ENCODE measurements around the gene SHISAL1. TPM values are rescaled to one million over a fixed set of nuclear protein-coding genes. Genes with fewer than 3 reads are reported as not detected.

The SHISAL1 gene
- total RNA-seq, 4 donors from 2014 or later: 0.17 to 0.89 (median 0.22) TPM

DNA sequence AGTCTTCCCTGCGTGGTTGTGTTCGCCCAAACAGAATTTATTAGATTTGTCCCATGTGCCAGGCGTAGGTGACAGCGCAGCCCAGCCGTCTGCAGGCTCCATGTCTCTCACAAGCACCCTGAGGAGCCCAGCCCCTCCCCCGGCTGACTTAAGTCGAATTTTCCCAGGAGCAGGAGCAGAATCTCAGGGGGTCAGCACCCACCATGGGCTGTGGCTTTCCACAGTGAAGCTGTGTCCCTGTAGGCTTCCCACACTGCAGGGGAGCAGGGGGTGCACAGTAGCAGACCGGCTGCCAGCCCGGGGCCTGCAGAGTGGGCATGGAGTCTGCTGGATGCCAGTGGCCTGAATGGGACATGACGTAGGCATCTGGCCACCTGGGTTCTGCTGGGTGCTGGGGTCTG, 116.0 kb downstream of the SHISAL1 start:
- no peak for DNase-seq (ENCODE audit: low spot score in 2 of 2)
- no peaks in the 10 kb centered on the region for H3K4me1 ChIP-seq
- 69% methylated on average over 9 of the region's 10 CpGs for WGBS
- no peaks in the 10 kb centered on the region for H3K9me3 ChIP-seq
- TF ChIP-seq, protein P1, sequence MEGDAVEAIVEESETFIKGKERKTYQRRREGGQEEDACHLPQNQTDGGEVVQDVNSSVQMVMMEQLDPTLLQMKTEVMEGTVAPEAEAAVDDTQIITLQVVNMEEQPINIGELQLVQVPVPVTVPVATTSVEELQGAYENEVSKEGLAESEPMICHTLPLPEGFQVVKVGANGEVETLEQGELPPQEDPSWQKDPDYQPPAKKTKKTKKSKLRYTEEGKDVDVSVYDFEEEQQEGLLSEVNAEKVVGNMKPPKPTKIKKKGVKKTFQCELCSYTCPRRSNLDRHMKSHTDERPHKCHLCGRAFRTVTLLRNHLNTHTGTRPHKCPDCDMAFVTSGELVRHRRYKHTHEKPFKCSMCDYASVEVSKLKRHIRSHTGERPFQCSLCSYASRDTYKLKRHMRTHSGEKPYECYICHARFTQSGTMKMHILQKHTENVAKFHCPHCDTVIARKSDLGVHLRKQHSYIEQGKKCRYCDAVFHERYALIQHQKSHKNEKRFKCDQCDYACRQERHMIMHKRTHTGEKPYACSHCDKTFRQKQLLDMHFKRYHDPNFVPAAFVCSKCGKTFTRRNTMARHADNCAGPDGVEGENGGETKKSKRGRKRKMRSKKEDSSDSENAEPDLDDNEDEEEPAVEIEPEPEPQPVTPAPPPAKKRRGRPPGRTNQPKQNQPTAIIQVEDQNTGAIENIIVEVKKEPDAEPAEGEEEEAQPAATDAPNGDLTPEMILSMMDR (IDR thresholded peaks at IDR 0.05): no peak
- no peak for TF ChIP-seq POLR2AphosphoS5 (IDR thresholded peaks at IDR 0.05)
- no peak overlapping the region for H3K27ac ChIP-seq
- H3K4me3 ChIP-seq: no peak overlapping the region
- H3K27me3 ChIP-seq: peaks cover 33% of the 10 kb centered on the region
- no peaks in the 10 kb centered on the region for H3K36me3 ChIP-seq

DNA sequence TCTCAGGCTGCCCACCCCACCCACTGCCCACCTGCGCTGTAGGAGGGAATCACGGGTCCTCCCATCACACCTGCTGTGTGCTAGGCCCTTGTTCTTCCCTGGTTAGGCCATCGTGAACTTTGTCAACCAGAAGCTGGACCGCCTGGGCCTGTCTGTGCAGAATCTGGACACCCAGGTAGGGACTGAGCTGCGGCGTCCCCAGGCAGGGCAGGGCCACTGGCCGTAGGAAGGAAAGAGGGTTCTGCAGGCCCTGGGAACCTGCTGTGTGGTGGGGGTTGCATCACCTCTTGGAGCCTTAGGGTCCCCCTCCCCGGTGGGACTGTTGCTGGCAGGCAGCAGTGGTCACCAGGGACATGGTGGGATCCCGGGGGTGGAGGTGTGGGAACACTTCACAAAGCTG, 116.5 kb downstream of the SHISAL1 start:
- TF ChIP-seq, protein P1 (IDR thresholded peaks at IDR 0.05): no peak
- TF ChIP-seq EP300 (IDR thresholded peaks at IDR 0.05) (no peak), POLR2A (IDR thresholded peaks at IDR 0.05) (no peak), POLR2AphosphoS5 (IDR thresholded peaks at IDR 0.05) (no peak)
- DNase-seq (ENCODE audit: low spot score in 2 of 2): no peak
- Histone ChIP-seq H3K4me1 (no peaks in the 10 kb centered on the region), H3K27me3 (peaks cover 28% of the 10 kb centered on the region), H3K27ac (no peak overlapping the region), H3K4me3 (no peak overlapping the region), H3K36me3 (no peaks in the 10 kb centered on the region), H3K9me3 (no peaks in the 10 kb centered on the region)
- WGBS: 71% methylated on average over 6 of the region's 9 CpGs

DNA sequence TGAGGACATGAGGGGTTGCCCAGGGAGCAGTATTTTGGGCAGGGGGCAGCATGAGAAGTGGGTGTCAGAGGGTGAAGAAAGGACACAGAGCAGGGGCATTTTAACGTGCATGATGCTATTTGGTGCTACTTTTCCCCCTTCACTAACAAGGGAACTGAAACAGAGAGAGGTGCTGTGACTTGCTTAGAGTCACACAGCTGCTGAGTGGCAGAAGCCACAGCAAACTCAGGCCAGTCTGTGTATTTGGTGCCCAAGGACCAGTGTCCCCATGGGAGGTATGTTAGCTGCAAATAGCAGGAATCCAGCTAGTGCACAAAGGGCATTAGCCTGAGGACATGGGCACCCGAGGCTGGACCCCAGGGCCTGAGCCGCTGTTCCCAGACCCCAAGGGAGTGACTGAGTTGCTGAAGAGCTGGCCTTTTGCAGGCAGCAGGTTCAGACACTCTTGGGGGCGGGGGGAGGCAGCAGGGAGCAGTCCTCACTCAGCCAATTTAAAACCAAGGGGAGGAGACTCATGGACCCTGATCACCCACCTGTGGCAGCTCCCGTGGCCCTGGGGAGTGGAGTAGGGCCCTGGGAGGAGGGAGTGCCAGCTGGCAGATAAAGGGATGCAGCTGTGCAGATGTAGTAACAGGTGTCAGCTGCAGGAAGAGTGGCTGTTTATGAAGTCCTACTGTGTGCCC, 117.4 kb downstream of the SHISAL1 start:
- H3K27me3 ChIP-seq: peaks cover 25% of the 10 kb centered on the region
- H3K9me3 ChIP-seq: no peaks in the 10 kb centered on the region
- no peaks in the 10 kb centered on the region for H3K36me3 ChIP-seq
- DNase-seq (ENCODE audit: low spot score in 2 of 2): no peak
- TF ChIP-seq POLR2A (IDR thresholded peaks at IDR 0.05) (no peak), POLR2AphosphoS5 (IDR thresholded peaks at IDR 0.05) (no peak), EP300 (IDR thresholded peaks at IDR 0.05) (no peak)
- TF ChIP-seq, protein P1 (IDR thresholded peaks at IDR 0.05): no peak
- no peak overlapping the region for H3K27ac ChIP-seq
- WGBS: 49% methylated on average over 5 of the region's 5 CpGs
- no peak overlapping the region for H3K4me3 ChIP-seq
- H3K4me1 ChIP-seq: no peaks in the 10 kb centered on the region

DNA sequence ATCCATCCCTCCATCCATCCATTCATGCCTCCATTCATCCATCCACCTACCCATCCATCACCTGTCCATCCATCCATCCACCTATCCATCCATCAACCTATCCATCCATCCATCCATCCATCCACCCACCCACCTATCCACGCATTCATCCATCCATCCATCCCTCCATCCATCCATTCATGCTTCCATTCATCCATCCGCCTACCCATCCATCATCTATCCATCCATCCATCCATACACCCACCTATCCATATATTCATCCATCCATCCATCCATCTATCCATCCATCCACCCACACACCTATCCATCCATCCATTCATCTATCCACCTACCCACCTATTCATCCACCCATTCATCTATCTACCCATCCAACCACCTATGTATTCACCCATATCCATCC, 118.2 kb downstream of the SHISAL1 start:
- 89% methylated on average over 2 of the region's 2 CpGs for WGBS
- Histone ChIP-seq H3K9me3 (no peaks in the 10 kb centered on the region), H3K36me3 (no peaks in the 10 kb centered on the region), H3K27me3 (peaks cover 25% of the 10 kb centered on the region), H3K27ac (no peak overlapping the region), H3K4me3 (no peak overlapping the region), H3K4me1 (no peaks in the 10 kb centered on the region)
- TF ChIP-seq POLR2AphosphoS5 (IDR thresholded peaks at IDR 0.05): no peak
- TF ChIP-seq EP300 (IDR thresholded peaks at IDR 0.05): no peak
- TF ChIP-seq, protein P1 (IDR thresholded peaks at IDR 0.05): no peak
- TF ChIP-seq POLR2A (IDR thresholded peaks at IDR 0.05): no peak
- no peak for DNase-seq (ENCODE audit: low spot score in 2 of 2)

Other genes starting within 250 kb of the SHISAL1 start
- gene PARVG, start 132.0 kb downstream of the SHISAL1 start, total RNA-seq: 10 to 100 TPM in 1 of 4 donors, 1 to 10 TPM in 3; 1.6 to 17.1 (median 3.2) TPM
- gene RTL6, start 185.3 kb upstream of the SHISAL1 start, total RNA-seq: 10 to 100 TPM in 1 of 4 donors, 1 to 10 TPM in 3; 6.0 to 11.8 (median 8.8) TPM